Heart right ventricle (tissue), 16 donors: ENCODE measurements around the gene DBH. TPM values are rescaled to one million over a fixed set of nuclear protein-coding genes. Genes with fewer than 3 reads are reported as not detected.

Experiments used
- ATAC-seq, 8 donors: fragments of 200-7000 bp; cut with Tn5 transposase; one replicate each; pipeline ENCODE4 v1.9.1; 2020; ENCODE audit warnings: mild to moderate bottlenecking in 8 of 8, moderate library complexity in 8 of 8, moderate number of reproducible peaks in 1 of 8
- DNase-seq, 2 donors: peaks; one replicate each; pipeline ENCODE4 v3.0.0-alpha.2; 2020
- H3K27ac ChIP-seq, 10 donors: fragments of 200-600 bp; sonication (generic) in 2 of 10; one replicate each; pipeline versions ENCODE4 v1.5.0 to v1.8.0; 2020 to 2022; ENCODE audit warnings: mild to moderate bottlenecking in 3 of 10
- H3K27me3 ChIP-seq, 7 donors: fragments of 200-600 bp; one replicate each; pipeline ENCODE4 v1.8.0; 2021 to 2022; ENCODE audit warnings: mild to moderate bottlenecking in 2 of 7
- H3K36me3 ChIP-seq, 9 donors: fragments of 200-600 bp; sonication (generic) in 1 of 9; one replicate each; pipeline versions ENCODE4 v1.5.0 to v1.8.0; 2020 to 2022; ENCODE audit warnings: mild to moderate bottlenecking in 2 of 9
- H3K4me1 ChIP-seq, 9 donors: fragments of 200-600 bp; sonication (generic) in 1 of 9; one replicate each; pipeline versions ENCODE4 v1.5.0 to v1.8.0; 2020 to 2022; ENCODE audit warnings: mild to moderate bottlenecking in 4 of 9
- H3K4me3 ChIP-seq, 10 donors: fragments of 200-600 bp; sonication (generic) in 2 of 10; one replicate each; pipeline versions ENCODE4 v1.5.0 to v1.8.0; 2020 to 2022; ENCODE audit warnings: mild to moderate bottlenecking in 7 of 10, moderate library complexity in 2 of 10
- H3K9me3 ChIP-seq, 11 donors: fragments of 200-600 bp in 10 of 11; sonication (generic) in 2 of 11; one replicate each; pipeline versions ENCODE4 v1.5.0 to v1.8.0; 2013 to 2022; ENCODE audit warnings: mild to moderate bottlenecking in 2 of 11, control low read depth in 1 of 11, moderate library complexity in 1 of 11
- WGBS, 2 donors: extraction: QIAGEN DNeasy Blood & Tissue Kit; methylation state at CpG; one replicate each; pipeline ENCODE4 v1.1.7; 2013; ENCODE audit warnings: inconsistent platforms in 1 of 2; 5-methylcytosine and 5-hydroxymethylcytosine counted together
- intact Hi-C, 10 donors: fragments of 100-400 bp; cut with DNase I; formaldehyde crosslinking; loops; one replicate each; pipeline versions ENCODE4 v1.11.1 to v1.14.2; 2022
- polyA plus RNA-seq, 2 donors: library from polyadenylated mRNA; stranded (reverse); fragments of 200-250 nt; gene quantifications; one replicate each; pipeline ENCODE4 v1.2.3, GENCODE V29; 2013
- total RNA-seq, 10 donors: library from RNA; stranded (reverse); fragmentation: NEBNext Ultra II Directional in 3 of 10; extraction: Animal tissue kit (Norgen Biotek cat#: 25700) in 3 of 10; gene quantifications; one replicate each; pipeline versions ENCODE4 v1.2.1 to v1.2.4, GENCODE V29; 2021 to 2023
- TF ChIP-seq, protein P1 (sequence below), 9 donors: fragments of 200-600 bp; sonication (generic) in 2 of 9; IDR thresholded peaks; one replicate each; pipeline versions ENCODE4 v1.5.0 to v1.8.0; 2021 to 2022; ENCODE audit warnings: antibody characterized with exemption in 9 of 9, mild to moderate bottlenecking in 5 of 9, moderate library complexity in 1 of 9
- donor health status: Arrhythmogenic right ventricular cardiomyopathy.
- donor health status: ischemic (EF 13 %, LVEDD 7.1; RV severe dilation, severe dysfunction).
- donor health status: healthy with polysubstance abuse.
- donor health status: DM: no; HTN: yes; CAD: no.
- donor health status: DM: no; HTN: no; CAD: no.
- donor health status: ischemic (EF 25% LVEDD 6.9; RV normal size, moderate dysfunction).
- donor health status: ischemic (EF 25% LVEDD 5.7; RV mildly dilated, moderate dysfunction).
- donor health status: healthy.
- donor health status: DM: yes; HTN: yes; CAD: no.
- donor health status: Ischemic cardiomyopathy.
- donor health status: ischemic (EF 35%, LVEDD 5.7; RV mildly dilated, moderate dysfunction).
- donor health status: nonischemic (EF 11% LVEDD 7.7; RV severe dilation, severe dysfunction).
- donor health status: DM: yes; HTN: yes; CAD: no.
- donor health status: PGD.
- donor health status: ischemic (EF 29% LVEDD 5.4; RV normal size, mild dysfunction).
- donor health status: nonischemic (EF 23%, LVEDD 6.1; RV moderate dilation, normal function).

DBH gene
- total and polyA plus RNA-seq, 12 donors = 0.01 to 0.09 TPM; not detected in 10

DNA sequence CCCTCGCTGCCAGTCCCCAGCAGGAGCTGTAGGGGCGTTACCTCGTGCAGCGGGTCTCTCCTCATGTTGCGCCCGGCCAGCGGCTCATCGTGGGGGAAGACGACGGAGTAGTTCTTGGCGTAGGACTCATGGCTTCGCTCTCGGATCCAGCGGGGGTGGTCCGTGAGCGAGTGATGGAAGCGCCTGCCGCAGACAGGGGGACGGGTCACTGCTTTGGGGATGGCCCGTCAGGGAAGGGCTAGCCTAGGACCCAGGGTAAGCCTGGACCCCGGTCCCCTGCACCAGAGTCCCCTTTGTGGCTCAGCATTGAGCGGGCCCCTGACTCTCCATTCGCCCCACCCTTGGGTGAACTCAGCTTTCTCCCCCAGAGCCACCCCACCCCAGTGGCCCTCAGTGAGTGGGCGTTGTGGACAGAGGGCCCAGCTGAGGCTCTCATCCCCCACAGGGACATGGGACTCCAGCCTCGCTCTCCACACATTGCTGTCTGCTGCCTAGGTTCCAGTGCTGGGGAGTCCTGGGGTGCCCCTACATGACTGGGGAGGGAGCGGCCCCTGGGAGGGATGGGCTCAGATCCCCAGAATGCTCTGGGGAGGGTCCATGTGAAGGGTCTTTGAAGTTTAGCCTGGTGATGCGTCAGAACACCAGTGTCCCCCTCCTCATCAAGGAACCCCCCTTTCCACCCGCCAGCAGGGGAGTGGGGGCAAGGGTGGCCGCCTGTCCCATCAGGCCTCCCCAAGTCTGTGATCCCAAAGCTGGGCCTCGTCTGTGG is 72.3 kb downstream of the DBH start:
- no peak overlapping the region for H3K4me3 ChIP-seq
- DNase-seq (no peak), ATAC-seq (no peak)
- peaks cover 0 to 26% (median 21%) of the 10 kb centered on the region in 7 donors for H3K27me3 ChIP-seq
- TF ChIP-seq, protein P1, sequence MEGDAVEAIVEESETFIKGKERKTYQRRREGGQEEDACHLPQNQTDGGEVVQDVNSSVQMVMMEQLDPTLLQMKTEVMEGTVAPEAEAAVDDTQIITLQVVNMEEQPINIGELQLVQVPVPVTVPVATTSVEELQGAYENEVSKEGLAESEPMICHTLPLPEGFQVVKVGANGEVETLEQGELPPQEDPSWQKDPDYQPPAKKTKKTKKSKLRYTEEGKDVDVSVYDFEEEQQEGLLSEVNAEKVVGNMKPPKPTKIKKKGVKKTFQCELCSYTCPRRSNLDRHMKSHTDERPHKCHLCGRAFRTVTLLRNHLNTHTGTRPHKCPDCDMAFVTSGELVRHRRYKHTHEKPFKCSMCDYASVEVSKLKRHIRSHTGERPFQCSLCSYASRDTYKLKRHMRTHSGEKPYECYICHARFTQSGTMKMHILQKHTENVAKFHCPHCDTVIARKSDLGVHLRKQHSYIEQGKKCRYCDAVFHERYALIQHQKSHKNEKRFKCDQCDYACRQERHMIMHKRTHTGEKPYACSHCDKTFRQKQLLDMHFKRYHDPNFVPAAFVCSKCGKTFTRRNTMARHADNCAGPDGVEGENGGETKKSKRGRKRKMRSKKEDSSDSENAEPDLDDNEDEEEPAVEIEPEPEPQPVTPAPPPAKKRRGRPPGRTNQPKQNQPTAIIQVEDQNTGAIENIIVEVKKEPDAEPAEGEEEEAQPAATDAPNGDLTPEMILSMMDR (IDR thresholded peaks at IDR 0.05) = no peak
- no peaks in the 10 kb centered on the region for H3K36me3 ChIP-seq
- 87 to 92% methylated on average over 30 of the region's 30 CpGs for WGBS, 2 donors
- H3K27ac ChIP-seq = peak overlapping the region in 2 of 10 donors; percentile 68 to 78
- H3K9me3 ChIP-seq = no peaks in the 10 kb centered on the region
- H3K4me1 ChIP-seq = peaks cover 0 to 37% (median 13%) of the 10 kb centered on the region in 9 donors
- intact Hi-C loops = no loop called here

Other genes with a start within 250 kb of the DBH start
- gene REXO4, start 218.4 kb upstream of the DBH start, total RNA-seq = 10 to 100 TPM in 8 of 10 donors, 1 to 10 TPM in 2; 9.3 to 20.8 (median 10.9) TPM
- 10 to 100 TPM; 11.8 to 19.1 TPM for gene REXO4, start 218.4 kb upstream of the DBH start, polyA plus RNA-seq
- gene ADAMTS13, start 214.0 kb upstream of the DBH start, total RNA-seq = 1 to 10 TPM; 2.2 to 4.8 (median 3.5) TPM
- 10 to 100 TPM in 1 of 2 donors, 1 to 10 TPM in 1; 1.5 to 17.8 TPM for gene ADAMTS13, start 214.0 kb upstream of the DBH start, polyA plus RNA-seq
- 10 to 100 TPM in 9 of 10 donors, 1 to 10 TPM in 1; 8.8 to 12.6 (median 10.8) TPM for gene CACFD1, start 176.4 kb upstream of the DBH start, total RNA-seq
- 10 to 100 TPM; 10.0 to 17.3 TPM for gene CACFD1, start 176.4 kb upstream of the DBH start, polyA plus RNA-seq
- 1 to 10 TPM; 1.3 to 7.0 (median 2.2) TPM for gene SLC2A6, start 157.3 kb upstream of the DBH start, total RNA-seq
- 1 to 10 TPM; 4.9 to 5.6 TPM for gene SLC2A6, start 157.3 kb upstream of the DBH start, polyA plus RNA-seq
- gene MYMK, start 111.4 kb upstream of the DBH start, total RNA-seq = not detected
- not detected for gene MYMK, start 111.4 kb upstream of the DBH start, polyA plus RNA-seq
- gene ADAMTSL2, start 101.7 kb upstream of the DBH start, total RNA-seq = 1 to 10 TPM; 2.0 to 9.1 (median 4.3) TPM
- 1 to 10 TPM; 4.9 to 7.5 TPM for gene ADAMTSL2, start 101.7 kb upstream of the DBH start, polyA plus RNA-seq
- gene FAM163B, start 27.0 kb upstream of the DBH start, total RNA-seq = not detected
- gene FAM163B, start 27.0 kb upstream of the DBH start, polyA plus RNA-seq = under 1 TPM in 1 of 2 donors, not detected in 1; 0.19 TPM
- 1 to 10 TPM in 2 of 10 donors, under 1 TPM in 8; 0.28 to 1.8 (median 0.68) TPM for gene SARDH, start 102.0 kb downstream of the DBH start, total RNA-seq
- gene SARDH, start 102.0 kb downstream of the DBH start, polyA plus RNA-seq = under 1 TPM; 0.38 to 0.44 TPM